ENCODE measurements around the gene CD28.
A peak's percentile ranks its signal among the peaks of the same experiment; 100 is the strongest.
"Not testable (repeated sequence)": the region's sequence is repeated elsewhere in the genome, so short reads cannot be mapped to it uniquely, and the experiment has no call there.

CD28 gene

DNA sequence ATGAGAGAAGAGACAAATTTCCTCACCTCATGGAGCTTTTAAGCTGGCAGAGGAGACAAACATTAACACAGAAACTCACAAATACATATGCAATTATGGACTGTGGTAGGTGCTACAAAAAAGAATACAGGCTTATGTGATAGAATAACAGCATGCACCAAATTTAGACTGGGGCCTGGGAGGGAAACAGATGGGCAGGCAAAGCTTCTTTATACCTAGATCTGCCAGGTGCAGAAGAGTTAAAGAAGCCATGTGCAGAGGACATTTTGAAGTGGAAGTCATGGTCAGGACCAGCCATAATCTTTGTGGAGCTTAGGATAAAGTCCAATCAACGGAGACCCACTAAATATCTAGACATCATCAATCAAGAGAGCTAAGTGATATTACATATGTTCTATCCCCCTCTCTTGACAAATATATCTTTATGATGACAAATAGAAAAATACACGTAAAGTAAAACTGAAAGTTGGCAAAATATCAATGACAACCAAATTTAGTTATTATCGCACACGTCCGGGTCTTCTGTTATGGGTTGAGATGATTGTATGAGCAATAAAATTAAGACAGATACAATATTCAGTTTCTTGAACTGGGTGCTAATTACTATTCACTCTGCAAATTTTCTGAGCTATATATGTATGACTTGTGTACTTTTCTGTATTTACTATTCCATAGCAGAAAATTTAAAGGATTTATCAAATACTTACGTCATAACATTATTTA, 44.1 kb downstream of the CD28 start:
- DNase-seq, result no peak

DNA sequence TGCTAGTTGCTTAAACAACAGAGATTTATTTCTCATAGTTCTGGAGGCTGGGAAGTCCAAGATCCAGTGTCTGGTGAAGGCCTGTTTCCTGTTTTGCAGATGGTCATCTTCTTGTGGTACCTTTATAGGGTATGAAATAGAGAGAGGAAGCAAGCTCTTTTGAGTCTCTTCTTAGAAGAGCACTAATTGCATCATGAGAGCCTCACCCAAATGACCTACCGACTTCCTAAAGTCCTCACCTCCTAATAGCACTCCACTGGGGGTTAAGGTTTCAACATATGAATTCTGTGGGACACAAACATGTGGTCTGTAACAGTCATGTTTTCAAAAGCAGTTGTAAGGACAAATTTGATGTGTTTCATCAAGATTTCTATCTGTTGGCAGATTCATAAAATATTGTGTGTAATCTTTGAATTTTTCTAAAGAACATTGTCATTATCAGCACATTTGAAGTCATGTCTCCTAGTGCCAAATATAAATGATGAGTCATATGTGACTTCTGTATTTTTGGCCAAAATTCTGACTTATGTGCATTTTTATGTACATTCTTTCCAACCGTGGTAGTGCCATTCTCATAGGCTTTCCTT, 45.3 kb downstream of the CD28 start:
- no peak for DNase-seq

DNA sequence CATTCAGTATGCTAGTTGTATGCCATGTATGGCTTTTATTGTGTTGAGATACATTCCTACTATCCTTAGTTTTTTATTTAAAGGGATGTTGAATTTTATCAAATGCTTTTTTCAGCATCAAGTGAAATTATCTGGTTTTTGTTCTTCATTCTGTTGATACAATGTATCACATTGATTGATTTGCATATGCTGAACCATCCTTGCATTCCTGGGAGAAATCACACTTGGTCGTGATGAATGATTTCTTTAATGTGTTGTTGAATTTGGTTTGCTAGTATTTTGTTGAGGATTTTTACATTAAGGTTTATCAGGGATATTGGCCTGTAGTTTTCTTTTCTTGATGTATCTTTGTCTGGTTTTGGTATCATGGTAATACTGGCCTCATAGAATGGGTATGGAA, 49.7 kb downstream of the CD28 start:
- DNase-seq, result no peak

DNA sequence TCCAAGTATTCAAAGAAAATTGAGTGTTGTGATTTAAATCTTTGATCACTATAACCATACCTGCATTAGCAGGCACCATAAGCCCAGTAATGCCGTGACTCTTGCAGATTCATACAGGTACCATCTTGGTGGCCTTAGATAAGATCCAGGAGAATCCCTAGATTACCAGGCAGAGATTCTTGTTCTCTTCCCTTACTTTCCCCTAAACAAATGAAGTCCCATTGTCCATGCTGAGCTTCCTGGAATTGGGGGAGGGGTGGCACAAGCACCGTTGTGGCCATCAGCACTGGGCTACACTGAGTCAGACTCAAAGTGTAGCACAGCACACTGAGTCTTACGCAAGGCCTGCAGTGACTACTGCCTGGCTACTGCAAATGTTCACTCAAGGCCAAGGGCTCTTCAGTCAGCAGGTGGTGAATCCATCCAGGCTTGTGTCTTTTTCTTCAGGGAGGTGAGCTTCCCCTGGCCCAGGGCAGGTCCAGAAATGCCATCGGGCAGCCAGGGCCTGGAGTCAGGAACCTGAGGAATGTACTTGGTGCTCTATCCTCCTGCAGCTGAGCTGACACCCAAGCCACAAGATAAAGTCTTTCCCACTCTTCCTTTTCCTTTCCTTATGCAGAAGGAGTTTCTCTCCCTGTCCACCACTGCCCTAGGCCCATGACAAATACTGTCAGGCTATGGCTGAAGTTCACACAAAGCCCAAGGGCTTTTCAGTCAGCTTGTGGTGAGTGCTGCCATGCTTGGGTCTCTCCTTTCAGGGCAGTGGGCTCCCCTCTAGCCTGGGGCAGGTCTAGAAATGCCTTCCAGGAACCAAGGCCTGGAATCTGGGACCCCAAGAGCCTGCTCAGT, 52.6 kb downstream of the CD28 start:
- no peak for DNase-seq

DNA sequence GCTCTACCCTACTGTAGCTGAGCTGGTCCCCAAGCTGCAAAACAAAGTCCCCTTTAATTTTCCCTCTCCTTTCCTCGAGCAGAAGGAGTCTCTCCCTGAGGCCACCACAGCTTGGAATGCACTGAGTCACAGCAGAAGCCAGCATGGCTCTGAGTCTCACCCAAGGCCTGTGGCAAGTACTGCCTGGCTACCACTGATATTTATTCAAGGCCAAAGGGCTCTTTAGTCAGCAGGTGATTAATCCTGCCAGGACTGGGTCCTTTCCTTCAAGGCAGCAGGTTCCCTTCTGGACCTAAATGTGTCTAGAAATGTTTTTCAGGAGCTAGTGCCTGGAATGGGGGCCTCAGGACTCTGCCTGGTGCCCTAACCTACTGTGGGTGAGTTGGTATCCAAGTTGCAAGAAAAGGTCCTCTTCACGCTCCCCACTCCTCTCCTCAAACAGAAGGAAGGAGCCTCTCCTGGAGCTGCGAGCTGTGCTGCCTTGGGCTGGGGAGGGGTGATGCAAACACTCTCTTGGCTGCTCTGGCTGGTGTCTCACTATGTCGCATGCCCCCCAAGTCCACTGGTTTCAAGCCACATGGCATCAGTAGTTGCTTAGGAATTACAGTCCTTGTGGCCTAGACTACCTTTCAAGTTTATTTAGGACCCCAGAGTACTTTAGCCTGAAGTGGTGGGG, 53.4 kb downstream of the CD28 start:
- DNase-seq, result no peak

DNA sequence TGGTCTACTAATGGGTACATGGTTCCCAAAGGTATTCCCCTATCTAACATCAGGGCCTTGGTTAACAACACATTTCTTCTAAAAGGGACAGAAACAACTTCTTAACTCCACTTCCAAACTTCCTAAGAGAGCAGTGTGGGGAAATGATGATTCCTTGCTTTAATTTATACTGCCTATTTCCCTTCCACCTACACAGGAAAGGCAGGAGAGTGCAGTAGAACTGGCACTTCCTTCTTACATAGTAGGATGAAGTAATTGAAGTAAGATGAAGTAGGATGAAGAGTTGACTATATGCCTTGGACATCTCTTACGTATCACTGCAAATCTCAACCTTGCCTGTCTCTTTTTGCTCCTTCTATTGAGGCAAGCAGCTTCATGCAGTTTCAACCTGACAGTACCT, 54.7 kb downstream of the CD28 start:
- no peak for DNase-seq

DNA sequence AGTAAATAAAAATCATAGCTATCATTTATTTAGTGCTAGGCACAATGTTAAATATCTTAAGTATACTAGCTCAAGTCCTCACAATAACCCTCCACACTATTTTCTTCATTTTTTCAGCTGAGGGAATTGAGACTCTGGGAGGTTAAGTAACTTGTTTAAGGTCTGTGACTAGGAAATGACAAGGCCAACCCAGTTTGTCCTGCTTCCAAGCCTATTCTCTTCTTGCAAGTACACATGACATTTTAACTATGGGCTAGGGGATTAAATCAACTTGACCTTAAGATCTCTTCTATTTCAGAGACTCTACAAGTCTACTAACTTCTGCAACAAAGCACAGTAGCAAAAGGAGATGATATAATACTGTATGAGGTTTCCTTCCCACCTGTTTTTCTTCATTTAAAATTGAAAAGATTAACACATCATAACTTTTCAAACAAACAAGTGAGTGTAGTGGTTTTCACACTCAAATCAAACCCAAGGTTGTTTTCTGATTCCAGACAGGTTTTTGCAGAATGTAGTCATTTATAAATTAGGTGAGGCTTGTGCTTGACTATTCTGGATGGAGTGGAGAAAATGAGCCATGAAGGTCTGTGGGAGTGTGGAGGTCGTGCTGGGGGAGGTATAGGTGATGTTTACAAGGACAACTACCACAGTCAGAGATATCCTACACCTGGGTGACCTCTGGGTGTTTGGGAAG, 57.0 kb downstream of the CD28 start:
- no peak for DNase-seq

DNA sequence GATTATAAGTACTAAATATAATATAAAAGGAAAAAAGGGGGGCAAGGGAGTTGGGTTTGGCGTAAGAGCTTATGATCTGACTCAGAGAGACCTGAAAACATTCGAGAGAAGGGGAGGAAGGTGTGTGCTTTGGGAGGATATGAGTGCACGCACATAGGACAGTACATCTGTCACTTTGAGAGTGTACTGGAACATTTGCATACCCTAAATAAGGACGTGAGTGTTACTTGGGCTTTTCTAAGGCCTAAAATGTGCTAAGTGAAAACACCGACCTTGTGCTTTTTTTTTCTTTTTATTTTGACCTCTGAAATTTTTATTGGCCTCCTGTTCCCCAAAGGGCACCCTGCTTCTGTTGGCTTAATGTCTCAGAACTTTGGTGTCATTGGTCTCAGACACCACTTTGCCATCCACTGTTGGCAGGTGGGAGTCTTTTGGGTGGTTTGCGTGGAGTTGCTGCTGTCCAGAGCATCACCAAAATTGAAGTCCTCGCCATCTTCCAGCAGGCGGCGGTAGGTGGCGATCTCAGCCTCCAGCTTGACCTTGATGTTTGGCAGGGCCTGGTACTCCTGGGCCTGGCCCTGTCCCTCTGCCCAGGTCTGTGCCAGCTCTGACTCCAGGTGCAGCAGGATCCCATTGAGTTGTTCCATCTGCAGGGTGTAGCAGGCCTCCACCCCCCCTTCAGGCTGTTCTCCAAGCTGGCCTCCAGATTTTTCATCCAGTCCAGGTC, 57.7 kb downstream of the CD28 start:
- no peak for DNase-seq

DNA sequence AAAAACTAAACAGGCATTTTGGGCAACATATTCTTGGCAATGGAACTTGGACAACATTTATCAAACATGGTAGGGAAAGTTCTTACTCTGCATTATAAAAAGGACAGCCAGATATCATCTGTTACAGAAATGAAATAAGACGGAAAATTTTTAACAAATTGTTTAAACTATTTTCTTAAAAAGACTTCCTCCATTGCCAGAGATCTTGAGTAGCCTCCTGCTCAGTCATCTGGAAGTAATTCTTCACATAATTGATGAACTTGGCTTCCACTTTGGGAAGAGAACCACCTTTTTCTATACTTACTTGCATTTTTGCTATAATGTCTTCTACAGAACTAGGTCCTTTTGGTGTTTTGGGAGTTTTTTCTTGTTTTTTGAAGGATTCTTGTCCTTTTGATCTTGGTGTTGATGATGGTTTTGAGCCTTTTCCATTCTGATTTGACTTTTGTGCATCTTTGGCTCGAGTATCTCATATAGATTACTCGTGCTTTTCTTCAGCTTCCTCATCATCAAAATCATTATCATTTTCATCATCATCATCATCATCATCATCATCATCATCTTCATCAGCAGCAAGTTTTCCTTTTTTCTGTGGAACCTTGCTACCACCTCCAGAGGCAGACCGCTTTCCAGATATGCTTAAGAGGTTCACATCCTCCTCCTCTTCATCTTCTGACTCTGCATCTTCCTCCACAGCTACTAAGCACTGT, 66.2 kb downstream of the CD28 start:
- DNase-seq, result no peak

DNA sequence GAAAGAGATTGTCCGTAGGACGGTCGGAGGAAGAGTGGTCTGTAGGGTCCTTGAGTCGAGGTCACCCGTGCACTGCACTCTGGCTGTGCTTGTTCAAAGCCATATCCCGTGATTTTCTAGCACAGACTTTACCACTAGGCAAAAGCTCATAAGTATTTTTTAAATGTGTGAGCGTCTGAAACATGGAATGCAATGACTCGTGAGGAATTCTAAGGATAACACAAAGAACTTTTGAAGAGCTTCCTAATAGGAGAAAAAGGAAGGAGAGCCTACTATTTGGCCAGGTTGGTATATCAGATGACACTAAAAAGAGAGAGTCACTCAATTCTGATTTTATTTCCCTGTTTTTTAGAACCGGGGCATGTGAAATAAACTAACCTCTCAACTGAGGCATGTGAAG, 68.3 kb downstream of the CD28 start:
- no peak for DNase-seq

DNA sequence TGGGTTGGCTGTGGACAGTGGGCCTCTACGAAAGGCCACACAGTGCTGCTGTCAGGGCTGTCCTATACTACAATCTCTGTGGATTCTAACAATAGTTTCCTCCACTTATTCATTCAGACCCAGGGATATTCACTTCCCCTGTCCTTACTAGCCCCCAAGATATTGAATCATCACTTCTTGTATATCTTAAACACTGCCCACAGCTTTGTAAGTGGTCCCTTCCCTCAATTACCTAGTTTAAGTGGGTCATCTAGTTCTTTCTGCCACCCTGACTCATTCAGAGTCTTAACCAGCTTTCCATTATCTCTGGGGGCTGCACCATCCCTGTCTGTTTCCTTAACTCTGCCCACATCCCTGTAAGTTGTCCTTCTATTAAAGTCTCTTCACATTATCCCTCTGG, 69.2 kb downstream of the CD28 start:
- no peak for DNase-seq

DNA sequence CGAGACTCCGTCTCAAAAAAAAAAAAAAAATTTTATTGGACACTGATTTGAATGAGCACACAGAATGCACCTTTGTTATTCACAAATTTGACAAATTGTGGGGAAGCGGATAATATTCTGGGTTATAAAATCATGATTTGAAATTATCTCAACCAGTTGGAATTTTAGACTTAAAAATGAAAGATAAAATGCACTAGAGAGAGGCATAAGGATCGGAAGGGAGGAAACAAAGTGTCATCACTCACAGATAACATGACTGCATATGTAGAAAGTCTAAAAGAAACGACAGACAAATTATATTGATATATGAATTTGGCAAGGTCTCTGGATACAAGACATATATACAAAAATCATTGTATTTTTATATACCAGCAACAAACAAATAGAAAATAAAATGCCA, 70.6 kb downstream of the CD28 start:
- DNase-seq, result no peak

DNA sequence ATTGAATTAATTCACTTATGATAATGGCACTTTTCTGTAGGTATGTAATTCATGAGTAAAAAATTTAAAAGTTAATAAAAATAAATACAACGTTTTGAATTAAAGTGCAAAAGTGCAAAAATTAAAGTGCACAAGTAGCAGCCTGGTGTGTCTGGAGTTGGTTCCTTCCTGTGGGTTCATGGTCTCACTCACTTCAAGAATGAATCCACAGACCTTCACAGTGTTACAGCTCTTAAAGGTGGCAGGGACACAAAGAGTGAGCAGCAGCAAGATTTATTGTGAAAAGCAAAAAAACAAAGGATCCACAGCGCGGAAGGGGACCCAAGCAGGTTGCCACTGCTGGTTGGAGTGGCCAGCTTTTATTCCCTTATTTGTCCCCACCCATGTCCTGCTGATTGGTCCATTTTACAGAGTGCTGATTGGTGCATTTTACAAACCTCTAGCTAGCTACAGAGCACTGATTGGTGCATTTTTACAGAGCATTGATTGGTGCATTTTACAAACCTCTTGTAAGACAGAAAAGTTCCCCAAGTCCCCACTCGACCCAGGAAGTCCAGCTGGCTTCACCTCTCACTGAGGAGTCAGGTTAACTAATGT, 73.1 kb downstream of the CD28 start:
- not testable (repeated sequence) for DNase-seq

DNA sequence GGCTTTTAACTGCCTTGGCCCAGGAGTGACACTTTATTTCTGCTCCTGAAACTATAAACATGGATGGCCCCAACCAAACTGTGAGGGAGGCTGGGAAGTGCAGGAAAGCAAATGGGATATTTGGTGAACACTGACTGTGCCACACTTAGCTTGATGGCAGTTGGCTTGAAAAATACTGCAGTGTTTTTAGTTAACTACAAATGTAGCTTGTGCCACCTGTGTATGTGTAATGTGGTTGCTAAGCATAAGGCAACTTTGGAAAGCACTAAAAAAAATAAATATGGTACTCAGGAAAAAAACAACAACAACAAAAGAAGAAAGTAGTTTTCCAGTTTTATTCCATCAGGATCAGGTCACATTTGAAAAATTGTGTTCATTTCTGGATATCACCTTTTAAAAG, 73.8 kb downstream of the CD28 start:
- DNase-seq, result no peak

DNA sequence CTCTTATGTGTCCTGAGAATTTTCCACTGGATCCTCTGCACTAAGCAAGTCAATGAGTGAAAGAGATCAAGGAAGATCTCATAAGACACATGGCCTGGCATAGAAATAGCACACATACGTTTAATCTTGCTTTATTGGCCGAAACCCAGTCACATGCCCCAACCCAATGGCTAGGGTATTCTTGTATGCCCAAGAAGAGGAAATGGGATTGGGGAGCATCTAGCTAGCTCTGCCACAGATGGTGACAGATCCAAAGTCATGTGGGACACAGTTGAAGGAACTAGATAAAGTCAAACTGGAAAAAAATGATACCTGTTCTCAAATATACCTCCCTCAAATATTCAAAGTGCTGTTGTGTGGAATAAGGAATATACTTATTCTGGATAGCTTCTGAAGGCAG, 74.7 kb downstream of the CD28 start:
- no peak for DNase-seq

DNA sequence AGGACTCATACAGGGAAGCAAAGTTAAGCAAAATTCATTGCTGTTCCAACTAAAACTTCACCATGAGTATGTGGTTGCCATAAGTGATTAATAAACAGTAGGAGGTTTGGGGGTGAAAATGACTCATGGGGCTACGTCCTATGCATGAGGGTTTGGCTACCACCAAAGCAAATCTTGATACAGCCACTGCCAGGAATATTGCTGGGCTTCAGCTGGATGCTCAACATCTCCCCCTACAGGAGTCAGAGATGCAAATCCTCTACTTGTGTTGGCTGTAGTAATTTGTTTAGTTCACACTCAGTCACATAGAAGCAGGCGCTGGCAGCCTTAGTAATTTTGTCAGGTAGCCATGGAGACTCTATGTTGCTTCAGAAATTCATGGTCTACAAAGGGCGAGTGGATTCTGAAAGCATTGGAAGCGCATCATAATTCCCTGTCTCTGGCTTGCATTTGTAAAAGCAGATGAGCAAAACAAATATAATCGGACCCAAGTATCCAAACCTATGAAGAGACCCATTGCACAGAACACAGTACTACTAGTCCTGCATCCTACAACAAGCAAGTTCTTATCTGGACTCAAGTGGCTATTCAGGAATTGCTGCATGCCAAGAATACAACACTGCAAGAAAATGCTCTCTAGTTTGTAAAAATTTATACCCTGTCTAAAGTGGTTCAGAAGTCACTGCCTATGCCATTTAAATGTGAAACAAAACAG, 76.0 kb downstream of the CD28 start:
- DNase-seq, result peak; percentile 30 to 40

DNA sequence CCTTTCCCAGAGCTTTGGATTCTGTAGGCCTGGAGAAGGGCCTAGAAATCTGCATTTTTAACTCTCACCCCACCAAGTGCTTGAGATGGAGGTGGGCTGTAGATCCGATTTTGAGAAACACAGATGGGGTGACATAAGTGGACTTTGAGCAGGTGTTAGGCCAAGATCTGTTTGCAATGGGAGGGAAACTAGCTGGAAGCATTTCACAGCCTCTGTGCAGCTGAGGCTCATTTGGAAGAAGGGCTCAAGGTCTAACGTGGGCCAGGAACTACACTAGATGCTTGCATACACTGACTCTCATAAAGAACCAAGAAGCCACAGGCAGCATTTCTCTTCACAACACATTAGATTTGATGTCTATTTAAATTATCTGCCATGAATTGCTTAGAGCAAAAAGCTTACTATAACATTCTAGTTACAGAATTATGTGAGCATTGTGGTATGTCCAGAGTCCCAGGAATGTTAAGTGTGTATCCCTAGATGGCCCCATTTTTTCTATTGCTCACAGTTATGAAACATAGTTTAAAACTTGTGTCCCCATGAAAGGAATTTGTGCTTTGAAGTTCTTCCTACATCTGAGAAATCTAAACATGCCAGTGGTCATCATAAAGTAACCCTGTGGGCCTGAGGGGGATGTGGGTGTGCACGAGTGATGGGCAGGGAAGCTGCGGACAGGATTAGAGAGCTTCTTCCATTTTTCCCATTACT, 77.2 kb downstream of the CD28 start:
- no peak for DNase-seq

DNA sequence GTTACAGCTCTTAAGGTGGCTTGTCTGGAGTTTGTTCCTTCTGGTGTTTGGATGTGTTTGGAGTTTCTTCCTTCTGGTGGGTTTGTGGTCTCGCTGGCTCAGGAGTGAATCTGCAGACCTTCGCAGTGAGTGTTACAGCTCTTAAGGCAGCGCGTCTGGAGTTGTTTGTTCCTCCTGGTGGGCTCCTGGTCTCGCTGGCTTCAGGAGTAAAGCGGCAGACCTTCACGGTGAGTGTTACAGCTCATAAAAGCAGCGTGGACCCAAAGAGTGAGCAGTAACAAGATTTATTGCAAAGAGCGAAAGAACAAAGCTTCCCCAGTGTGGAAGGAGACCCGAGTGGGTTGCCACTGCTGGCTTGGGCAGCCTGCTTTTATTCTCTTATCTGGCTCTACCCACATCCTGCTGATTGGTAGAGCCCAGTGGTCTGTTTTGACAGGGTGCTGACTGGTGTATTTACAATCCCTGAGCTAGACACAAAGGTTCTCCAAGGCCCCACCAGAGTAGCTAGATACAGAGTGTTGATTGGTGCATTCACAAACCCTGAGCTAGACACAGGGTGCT, 78.4 kb downstream of the CD28 start:
- DNase-seq, result not testable (repeated sequence)

DNA sequence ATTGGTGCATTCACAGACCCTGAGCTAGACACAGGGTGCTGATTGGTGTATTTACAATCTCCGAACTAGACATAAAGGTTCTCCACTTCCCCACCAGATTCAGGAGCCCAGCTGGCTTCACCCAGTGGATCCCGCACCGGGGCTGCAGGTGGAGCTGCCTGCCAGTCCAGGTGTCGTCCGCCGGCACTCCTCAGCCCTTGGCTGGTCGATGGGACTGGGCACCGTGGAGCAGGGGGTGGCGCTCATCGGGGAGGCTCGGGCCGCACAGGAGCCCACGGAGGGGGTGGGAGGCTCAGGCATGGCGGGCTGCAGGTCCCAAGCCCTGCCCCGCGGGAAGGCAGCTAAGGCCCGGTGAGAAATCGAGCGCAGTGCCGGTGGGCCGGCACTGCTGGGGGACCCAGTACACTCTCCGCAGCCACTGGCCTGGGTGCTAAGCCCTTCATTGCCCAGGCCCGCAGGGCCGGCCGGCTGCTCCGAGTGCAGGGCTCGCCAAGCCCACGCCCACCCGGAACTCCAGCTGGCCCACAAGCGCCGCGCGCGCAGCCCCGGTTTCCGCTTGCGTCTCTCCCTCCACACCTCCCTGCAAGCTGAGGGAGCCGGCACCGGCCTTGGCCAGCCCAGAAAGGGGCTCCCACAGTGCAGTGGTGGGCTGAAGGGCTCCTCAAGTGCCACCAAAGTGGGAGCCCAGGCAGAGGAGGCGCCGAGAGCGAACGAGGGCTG, 79.1 kb downstream of the CD28 start:
- DNase-seq, result not testable (repeated sequence)

Measured in hippocampal formation (tissue), 2 donors.